AG10803 (cell line): ENCODE data around the gene HLA-F.

Experiments
- DNase-seq: peaks from one replicate; pipeline ENCODE4 v3.0.0; 2010; ENCODE audit warnings: low read depth
- H3K4me3 ChIP-seq: 2 replicates; pipeline ENCODE4 v1.5.1; 2011; ENCODE audit warnings: mild to moderate bottlenecking, low read length, control low read depth
- TF ChIP-seq, protein P1 (sequence below): conservative IDR thresholded peaks from 2 replicates; pipeline ENCODE4 v1.5.1; 2011; ENCODE audit warnings: mild to moderate bottlenecking, low read length, control low read depth, inconsistent platforms

HLA-F gene

DNA sequence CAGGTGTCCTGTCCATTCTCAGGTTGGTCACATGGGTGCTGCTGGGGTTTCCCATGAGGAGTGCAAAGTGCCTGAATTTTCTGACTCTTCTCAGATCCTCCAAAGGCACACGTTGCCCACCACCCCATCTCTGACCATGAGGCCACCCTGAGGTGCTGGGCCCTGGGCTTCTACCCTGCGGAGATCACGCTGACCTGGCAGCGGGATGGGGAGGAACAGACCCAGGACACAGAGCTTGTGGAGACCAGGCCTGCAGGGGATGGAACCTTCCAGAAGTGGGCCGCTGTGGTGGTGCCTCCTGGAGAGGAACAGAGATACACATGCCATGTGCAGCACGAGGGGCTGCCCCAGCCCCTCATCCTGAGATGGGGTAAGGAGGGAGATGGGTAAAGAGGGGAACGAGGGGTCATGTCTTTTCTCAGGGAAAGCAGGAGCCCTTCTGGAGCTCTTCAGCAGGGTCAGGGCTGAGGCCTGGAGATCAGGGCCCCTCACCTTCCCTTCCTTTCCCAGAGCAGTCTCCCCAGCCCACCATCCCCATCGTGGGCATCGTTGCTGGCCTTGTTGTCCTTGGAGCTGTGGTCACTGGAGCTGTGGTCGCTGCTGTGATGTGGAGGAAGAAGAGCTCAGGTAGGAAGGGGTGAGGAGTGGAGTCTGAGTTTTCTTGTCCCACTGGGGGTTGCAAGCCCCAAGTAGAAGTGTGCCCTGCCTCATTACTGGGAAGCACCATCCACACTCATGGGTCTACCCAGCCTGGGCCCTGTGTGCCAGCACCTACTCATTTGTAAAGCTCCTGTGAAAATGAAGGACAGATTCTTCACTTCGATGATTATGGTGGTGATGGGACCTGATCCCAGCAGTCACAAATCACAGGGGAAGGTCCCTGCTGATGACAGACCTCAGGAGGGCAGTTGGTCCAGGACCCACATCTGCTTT, 2.0 kb downstream of the HLA-F start:
- DNase-seq: no peak
- H3K4me3 ChIP-seq: no peak overlapping the region
- TF ChIP-seq, protein P1, sequence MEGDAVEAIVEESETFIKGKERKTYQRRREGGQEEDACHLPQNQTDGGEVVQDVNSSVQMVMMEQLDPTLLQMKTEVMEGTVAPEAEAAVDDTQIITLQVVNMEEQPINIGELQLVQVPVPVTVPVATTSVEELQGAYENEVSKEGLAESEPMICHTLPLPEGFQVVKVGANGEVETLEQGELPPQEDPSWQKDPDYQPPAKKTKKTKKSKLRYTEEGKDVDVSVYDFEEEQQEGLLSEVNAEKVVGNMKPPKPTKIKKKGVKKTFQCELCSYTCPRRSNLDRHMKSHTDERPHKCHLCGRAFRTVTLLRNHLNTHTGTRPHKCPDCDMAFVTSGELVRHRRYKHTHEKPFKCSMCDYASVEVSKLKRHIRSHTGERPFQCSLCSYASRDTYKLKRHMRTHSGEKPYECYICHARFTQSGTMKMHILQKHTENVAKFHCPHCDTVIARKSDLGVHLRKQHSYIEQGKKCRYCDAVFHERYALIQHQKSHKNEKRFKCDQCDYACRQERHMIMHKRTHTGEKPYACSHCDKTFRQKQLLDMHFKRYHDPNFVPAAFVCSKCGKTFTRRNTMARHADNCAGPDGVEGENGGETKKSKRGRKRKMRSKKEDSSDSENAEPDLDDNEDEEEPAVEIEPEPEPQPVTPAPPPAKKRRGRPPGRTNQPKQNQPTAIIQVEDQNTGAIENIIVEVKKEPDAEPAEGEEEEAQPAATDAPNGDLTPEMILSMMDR: no peak

DNA sequence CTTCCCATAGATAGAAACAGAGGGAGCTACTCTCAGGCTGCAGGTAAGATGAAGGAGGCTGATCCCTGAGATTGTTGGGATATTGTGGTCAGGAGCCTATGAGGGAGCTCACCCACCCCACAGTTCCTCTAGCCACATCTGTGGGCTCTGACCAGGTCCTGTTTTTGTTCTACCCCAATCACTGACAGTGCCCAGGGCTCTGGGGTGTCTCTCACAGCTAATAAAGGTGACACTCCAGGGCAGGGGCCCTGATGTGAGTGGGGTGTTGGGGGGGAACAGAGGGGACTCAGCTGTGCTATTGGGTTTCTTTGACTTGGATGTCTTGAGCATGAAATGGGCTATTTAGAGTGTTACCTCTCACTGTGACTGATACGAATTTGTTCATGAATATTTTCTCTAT, 2.8 kb downstream of the HLA-F start:
- H3K4me3 ChIP-seq: no peak overlapping the region
- no peak for DNase-seq
- TF ChIP-seq, protein P1: no peak

DNA sequence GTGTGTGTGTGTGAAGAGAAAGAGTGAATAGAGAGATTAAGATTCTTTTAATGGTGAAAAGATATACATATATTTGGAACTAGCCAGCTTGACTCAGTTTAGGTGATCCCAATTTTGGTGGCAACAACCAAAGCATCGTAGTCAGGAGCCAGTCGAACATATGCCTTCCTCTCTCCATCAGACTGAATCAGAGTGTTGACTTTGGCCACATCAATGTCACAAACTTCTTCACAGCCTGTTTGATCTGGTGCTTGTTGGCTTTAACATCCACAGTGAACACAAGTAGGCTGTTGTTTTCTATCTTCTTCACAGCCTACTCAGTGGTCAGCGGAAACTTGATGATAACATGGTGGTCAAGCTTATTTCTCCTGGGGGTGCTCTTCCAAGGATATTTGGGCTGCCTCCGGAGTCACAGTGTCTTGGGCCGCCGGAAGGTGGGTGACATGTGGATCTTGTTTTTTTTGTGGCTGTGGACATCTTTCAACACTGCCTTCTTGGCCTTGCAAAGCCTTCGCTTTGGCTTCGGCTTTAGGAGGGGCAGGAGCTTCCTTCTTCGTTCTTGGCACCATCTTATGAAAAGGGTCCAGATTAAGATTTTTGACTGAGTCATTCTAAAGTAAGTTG, 3.4 kb downstream of the HLA-F start:
- H3K4me3 ChIP-seq: no peak overlapping the region
- TF ChIP-seq, protein P1: no peak
- no peak for DNase-seq

DNA sequence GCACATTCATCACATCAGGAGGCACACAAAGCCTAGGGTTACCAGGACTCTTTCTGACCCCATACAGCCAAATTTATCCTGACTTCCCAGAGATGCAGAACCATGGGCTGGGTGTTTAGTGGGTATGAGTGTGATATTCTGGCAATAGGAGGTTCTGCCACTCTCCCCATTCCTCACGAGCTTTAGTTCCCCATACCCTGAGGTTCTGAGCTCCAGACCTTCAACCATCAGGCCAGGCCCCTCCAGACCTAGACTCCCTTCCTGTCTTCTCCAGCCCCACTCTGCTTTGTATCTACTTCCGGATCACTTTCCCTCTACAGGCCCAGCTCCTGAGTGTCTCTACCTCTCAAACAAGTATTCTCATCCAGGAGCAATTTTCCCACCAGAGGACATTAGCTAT, 4.4 kb downstream of the HLA-F start:
- DNase-seq: no peak

DNA sequence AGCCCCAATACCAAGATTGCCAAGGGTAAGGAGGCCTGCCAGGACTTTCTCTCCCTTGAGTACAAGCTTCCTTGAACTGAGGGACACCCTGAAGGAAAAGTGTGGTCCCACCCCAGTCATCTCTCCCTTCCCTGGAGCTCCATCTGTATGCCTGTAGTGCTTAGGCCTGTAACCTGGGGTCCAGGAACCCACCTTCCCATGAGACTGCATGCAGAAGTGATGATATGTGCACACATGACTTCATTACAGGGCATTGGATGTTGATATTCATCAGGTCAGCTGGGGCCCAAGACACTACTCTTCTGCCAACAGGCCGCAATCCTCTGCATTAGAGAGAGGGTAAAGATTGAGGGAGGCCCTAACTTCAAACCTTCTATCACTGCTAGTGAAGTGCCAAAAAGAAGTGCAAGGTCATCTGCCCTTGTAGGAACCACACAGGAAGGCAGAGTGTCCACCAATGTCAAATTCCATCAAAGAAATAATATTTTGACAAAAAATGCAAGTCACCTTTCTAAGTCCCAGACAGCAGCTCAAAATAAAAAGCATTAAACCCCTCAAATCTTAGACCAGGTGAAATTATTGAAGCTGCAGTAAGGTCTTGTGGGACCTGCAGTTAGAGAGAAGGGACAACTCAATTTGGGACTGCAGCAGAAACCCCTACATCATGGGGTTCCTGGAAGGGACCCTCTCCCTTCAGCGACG, 5.1 kb downstream of the HLA-F start:
- no peak overlapping the region for H3K4me3 ChIP-seq
- DNase-seq: no peak
- TF ChIP-seq, protein P1: no peak

More for the DNA sequence above, 4.4 kb downstream of the HLA-F start:
- H3K4me3 ChIP-seq: no peak overlapping the region
- TF ChIP-seq, protein P1: no peak

DNA sequence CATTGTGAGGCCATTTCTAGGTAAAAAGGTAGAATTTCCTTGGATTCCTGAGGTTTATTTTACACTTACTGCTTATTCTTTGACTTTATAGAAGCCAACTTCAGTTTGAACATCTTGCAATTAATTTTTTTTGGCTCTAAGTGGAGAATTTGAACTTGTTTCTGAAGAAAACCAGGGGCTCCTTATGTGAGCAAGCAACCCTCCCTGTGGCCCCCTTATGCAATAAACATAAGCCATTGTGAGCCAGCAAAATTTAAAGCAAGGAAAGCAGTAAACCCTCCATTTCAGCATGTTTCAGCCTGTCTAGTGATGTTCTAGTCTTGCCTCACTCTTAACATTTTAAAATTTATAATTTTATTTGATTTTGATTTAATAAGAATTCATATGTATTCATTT, 5.6 kb downstream of the HLA-F start:
- H3K4me3 ChIP-seq: no peak overlapping the region
- TF ChIP-seq, protein P1: no peak
- no peak for DNase-seq
